Inflammatory macrophage treated with lipopolysaccharide for 1 hour (primary cell): Measurements from ENCODE around the gene CENPX.

Source experiments
- DNase-seq, 2 donors: peaks; one replicate each; pipeline ENCODE4 v3.0.0-alpha.2; 2020 to 2022

CENPX gene

GRCh38 chr17:82038796-82039409, 16.2 kb upstream of the CENPX start:
- peak; percentile 34 to 56 for DNase-seq

DNA sequence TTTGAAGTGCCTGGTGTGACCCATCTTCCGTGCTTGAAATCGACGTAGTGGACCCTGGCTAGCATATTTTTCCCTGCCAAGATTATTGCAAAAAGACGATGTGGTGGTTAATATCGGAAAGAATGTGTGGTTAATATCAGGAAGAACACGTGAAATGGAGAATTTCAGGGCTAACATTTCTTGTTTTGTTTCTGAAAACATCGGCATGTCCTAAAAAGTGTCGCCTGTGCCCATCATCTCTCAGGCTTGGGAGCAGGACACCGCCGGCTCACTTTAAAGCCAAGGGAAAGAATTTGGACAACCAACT, 15.2 kb upstream of the CENPX start:
- DNase-seq: no peak

DNA sequence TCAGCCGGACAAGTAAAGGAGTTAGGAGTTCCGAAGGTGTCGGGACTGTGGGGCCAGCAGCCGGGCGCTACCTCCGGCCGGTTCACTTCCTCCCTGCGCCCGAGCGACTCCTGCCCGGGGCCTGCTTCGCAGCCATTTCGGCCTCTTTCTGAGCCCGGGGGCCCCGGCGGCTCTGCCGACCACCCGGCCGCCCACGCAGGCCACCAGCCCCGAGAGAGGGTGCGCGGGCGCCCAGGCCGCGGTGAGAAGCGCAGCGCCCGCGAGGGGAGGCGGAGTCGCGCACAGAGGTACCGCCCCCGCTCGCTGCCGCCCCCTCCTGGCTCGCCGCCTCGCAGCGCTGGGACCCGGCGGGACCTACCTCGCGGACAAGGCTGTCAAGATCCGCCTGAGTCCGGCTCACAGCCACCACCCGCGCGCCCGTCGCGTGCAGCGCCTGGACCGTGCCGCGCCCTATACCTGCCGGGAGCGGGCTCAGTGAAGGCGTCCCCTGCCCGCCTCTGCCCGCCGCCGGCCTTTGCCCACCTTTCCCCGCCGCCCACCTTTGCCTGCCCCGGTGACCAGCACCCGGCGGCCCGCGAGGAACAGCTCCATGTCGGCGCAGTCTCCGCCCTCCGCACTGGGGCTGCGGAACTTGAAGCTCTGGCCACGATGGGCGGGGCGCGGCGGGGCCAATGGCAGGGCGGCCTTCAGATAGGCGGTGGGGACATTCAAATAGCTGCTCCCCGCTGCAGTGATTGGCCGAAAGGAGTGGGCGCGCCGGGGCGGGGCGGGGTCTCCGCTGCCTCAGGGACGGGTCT, 14.6 kb upstream of the CENPX start, which contains the start of gene DCXR:
TSS of gene DCXR (minus strand) at position 606 of the 797 bp plus-strand sequence. CDS start at position 591, 15 bp downstream.
- DNase-seq: peak; percentile 94

GRCh38 chr17:82036634-82037091, 14.0 kb upstream of the CENPX start:
- DNase-seq: no peak

DNA sequence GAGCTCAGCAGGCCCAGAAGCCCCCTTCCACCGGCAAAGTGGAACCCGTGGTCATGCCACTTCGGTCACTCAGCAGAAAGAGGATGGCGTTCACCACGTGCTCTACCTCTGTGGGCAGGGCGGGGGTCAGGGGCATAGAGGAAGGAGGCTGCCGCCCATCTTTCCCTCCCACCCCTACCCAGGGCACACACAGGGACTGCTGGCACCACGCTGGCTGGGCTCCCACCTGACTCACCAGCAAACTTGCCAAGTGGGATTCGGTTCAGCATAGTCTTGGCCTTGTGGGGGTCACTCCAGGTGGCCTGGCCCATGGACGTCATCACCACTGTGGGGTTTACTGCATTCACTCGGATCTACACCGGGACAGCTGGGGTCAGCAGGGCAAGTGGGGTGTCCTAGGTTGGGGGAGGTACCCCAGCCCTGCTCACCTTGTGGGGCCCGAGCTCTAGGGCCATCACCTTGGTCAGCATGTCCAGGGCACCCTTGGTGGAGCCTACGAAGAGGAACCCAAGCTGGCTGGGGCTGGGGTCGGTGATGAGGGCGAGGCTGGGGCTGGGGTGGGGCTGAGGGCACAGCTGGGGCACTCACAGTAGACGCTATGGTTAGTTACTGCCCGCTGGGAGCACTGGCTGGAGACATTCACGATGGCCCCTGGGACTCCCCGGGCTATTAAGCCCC, 13.4 kb upstream of the CENPX start:
- no peak for DNase-seq

- DNase-seq: no peak
These were observed 12.8 kb upstream of the CENPX start for GRCh38 chr17:82035488-82035887.

DNA sequence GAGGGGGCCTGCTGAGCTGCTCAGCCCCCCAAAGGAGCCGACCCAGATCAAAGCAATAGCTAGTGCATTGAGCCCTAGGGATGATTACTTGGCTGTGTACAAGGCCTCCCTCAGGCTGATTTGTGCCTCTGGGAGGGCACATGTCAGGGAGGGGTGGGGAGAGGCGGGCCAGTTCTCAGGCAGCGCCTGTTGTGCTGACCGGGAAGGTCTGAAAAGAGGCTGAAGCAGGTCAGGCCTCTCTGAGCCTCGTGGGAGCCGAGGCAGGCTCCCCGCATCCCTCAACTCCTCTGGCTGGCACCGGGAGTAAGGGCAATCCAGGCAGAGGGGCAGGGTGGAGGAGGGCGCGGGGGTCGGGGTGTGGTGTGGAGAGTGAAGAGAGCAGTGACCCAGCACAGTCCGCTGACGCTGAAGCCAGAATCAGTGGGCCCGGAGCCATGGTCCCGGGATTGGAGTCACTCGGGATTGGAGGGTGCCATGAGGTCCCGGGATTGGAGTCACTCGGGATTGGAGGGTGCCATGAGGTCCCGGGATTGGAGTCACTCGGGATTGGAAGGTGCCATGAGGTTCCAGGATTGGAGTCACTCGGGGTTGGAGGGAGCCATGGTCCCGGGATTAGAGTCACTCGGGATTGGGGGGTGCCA, 11.8 kb upstream of the CENPX start:
- no peak for DNase-seq

DNA sequence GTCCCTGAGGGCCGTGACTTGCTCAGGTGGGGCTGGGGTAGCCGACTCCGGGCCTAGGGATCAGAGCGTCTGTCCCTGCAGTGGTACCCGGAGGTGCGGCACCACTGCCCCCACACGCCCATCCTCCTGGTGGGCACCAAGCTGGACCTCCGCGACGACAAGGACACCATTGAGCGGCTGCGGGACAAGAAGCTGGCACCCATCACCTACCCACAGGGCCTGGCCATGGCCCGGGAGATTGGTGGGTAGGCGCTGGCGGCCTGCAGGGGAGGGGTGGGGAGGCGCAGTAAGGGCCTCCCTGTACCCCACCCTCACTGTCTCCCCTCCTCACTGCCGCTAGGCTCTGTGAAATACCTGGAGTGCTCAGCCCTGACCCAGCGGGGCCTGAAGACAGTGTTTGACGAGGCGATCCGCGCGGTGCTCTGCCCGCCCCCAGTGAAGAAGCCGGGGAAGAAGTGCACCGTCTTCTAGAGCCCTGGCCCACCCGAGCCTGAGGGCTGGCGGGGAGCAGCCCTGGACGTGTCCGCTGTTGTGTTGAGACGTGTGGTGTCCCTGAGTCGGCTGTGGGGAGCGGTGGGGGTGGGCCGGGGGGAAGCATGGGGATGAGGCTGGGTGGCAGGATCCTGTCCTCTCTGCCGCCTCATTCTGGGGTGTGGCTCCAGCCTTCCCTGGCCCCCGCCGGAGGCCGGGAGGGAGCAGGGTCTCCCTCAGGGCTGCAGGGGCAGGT, 10.8 kb upstream of the CENPX start:
- DNase-seq: no peak

DNA sequence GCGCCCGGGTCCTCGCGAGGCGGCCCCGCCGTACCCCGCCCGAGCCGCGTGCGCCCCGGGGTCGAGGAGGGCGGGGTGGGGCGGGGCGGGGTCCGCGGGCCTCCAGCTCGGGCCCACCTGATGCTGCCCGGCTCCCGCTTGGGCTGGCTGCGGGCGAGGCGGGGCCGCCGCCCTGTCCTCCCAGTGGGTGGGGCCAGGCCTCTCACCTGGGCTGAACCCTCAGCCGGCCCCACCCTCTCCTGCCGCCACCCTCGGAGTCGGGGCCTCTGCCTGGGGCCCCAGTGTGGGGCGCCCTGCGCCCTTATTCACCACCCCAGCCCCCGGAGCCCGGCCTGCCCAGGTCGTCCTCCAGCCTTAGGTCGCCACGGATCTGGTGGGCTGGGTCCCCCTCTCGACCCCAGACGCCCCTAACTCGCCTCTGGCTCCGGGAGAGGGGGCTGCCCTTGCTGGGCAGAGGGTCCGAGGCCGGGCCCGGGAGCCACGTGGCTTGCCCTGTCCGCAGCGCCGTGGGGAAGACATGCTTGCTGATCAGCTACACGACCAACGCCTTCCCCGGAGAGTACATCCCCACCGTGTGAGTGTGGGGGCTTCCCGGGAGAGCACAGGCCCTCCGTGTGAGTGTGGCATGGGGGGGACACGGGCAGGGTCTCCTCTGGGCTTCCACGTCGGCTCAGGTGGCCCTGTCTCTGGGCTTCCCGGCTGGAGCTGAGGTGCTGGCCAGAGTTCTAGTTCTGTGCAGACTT, 9.4 kb upstream of the CENPX start:
- no peak for DNase-seq

GRCh38 chr17:82031303-82031884, 8.7 kb upstream of the CENPX start, which contains the start of gene RAC3:
Gene RAC3, plus strand, starts transcription at chr17:82031678. Its CDS starts 84 bp downstream, at chr17:82031762.
- DNase-seq: no peak

DNA sequence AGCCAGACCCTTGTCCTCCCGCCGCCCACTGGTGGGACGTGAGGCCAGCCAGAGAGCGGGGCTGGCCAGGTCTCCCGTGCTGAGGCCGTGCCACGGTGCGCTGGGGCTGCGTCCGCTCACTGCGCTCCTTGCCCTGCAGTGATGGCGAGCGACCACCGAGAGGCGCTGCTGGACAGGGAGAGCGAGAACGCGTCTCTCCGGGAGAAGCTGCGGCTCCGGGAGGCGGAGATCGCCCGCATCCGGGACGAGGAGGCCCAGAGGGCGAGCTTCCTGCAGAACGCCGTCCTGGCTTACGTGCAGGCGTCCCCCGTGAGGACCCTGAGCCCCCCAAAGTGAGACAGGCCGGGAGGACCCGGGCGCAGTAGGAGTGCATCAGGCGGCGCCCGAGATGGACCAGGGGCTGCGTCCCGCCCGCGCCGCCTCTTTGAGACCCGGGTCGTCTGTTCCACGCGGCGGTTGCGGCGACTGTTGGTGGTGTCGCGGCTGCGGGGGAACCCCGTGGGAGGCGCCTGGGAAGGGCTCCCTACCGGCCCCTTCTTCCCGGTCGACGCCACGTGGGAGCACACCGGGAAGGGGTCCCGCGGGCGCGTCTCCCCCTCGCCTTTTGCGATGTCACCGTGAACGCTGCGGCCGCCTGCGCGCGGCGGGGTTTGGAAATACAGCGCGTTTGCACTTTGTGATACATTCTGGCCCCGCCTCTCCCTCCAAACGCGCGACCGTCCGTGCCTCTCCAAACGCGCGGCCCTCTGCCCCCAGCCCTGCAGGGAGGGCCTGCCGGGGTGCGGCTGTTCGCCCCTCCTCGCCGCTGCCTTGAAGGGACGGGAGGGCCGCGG, 8.0 kb upstream of the CENPX start:
- DNase-seq: peak; percentile 69 to 77

DNA sequence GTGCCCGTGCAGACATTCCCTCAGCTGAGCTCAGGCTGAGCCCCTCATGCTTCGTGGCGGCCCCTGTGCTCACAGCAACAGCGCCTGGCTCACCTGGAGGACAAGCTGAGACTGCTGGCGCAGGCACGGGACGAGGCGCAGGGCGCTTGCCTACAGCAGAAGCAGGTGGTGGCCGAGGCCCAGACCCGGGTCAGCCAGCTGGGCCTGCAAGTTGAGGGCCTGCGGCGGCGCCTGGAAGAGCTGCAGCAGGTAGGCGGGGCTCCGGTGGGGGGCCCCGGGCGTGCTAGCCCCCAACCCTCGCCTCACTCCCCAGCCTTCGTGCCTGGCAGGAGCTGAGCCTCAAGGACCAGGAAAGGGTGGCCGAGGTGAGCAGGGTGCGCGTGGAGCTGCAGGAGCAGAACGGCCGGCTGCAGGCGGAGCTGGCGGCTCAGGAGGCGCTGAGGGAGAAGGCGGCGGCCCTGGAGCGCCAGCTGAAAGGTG, 7.4 kb upstream of the CENPX start:
- DNase-seq: no peak

GRCh38 chr17:82029391-82029790, 6.7 kb upstream of the CENPX start:
- no peak for DNase-seq

GRCh38 chr17:82028966-82029365, 6.3 kb upstream of the CENPX start:
- no peak for DNase-seq

DNA sequence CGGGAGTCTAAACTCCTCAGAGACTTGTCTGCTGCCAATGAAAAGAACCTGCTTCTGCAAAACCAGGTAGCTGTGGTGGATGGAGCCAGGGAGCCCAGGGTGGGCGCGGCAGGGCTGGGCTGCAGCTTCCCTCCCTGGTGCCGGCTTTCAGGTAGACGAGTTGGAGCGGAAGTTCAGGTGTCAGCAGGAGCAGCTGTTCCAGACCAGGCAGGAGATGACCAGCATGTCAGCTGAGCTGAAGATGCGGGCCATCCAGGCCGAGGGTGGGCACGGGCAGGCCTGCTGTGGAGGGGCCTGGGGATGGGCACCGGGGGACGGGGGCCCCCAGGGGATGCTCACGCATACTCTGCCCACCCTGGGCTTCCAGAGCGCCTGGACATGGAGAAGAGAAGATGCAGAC, 5.6 kb upstream of the CENPX start:
- DNase-seq: no peak

GRCh38 chr17:82025401-82026107, 2.9 kb upstream of the CENPX start:
- no peak for DNase-seq

- no peak for DNase-seq
These were observed 2.2 kb upstream of the CENPX start for GRCh38 chr17:82024859-82025258.

DNA sequence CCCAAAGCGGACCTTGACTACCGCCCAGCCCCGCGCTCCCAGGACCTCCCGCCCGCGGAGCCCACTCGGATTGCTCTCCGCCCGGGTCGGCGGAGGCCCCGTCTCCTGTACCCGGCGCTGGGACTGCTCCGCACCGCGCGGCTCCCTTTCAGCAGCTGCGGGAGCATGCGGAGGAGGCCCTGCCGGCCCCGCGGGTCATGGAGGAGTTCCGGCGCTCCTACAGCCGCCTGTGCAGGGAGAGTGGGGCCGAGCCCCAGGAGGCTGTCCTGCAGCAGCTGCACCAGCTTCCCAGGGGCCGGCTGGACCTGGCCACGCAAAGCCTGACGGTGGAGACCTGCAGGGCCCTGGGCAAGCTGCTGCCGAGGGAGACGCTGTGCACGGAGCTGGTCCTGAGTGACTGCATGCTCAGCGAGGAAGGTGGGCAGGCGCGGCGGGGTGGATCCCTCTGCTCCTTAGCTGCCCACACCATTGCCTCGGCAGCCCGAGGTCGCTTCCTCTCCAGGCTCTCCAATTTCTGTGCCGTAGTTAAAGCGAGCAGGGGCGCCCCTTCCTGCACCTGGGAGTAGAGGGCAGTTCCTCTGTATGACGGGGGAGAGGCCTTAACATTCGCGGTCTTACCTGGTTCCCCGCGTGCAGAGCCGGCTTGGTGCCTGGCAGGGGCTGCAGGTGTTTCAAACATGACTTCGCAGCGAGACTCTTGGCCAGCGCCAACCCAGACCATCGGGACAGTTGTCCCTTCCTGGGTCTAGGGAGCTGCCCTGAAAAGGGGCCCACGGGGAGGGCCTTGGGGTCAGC, 966 bp upstream of the CENPX start:
- peak in 1 of 2 donors; percentile 30 for DNase-seq

- DNase-seq: peak; percentile 99
These were observed 336 bp upstream of the CENPX start, which contains the start of gene LRRC45 for GRCh38 chr17:82022981-82023446. Gene LRRC45, plus strand, starts transcription at chr17:82023305. Its CDS starts 339 bp downstream, at chr17:82023644.
